ENCODE results near the gene MAP3K12.
A peak's percentile ranks its signal among the peaks of the same experiment; 100 is the strongest.

Gene MAP3K12

DNA sequence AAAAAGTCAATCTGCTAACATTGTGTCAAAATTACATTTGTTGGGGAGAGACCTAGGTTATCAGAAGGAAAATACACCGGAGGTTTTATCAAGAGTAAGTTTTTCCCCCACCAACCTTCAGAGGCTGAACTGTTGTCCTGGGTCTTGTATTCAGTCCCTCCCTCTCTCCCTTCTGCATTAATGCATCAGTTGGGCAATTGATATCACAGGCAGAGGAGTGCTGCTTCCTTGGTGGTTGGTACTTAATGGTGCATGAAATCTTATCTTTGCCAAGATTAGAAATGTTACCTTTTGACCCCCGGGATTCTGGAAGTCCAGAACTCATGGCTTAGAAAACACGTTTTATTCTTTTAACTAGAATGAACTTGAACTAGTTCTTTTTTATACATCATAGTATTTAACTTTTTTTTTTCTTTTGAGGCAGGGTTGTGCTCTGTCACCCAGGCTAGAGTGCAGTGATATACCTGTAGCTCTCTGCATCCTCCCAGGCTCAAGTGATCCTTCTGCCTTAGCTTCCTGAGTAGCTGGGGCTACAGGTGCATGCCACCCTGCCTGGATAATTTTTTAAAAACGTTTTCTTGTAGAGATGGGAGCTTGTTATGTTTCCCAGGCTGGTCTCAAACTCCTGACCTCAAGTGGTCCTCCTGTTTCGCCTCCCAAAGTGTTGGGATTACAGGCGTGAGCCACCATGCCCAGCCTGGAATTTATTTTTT, 42.4 kb downstream of the MAP3K12 start:
- TF ChIP-seq, protein P1, sequence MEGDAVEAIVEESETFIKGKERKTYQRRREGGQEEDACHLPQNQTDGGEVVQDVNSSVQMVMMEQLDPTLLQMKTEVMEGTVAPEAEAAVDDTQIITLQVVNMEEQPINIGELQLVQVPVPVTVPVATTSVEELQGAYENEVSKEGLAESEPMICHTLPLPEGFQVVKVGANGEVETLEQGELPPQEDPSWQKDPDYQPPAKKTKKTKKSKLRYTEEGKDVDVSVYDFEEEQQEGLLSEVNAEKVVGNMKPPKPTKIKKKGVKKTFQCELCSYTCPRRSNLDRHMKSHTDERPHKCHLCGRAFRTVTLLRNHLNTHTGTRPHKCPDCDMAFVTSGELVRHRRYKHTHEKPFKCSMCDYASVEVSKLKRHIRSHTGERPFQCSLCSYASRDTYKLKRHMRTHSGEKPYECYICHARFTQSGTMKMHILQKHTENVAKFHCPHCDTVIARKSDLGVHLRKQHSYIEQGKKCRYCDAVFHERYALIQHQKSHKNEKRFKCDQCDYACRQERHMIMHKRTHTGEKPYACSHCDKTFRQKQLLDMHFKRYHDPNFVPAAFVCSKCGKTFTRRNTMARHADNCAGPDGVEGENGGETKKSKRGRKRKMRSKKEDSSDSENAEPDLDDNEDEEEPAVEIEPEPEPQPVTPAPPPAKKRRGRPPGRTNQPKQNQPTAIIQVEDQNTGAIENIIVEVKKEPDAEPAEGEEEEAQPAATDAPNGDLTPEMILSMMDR (IDR thresholded peaks at IDR 0.05): no peak
- no peak for TF ChIP-seq ZFX (IDR thresholded peaks at IDR 0.05; ENCODE audit: borderline replicate concordance)
- no peak overlapping the region for H3K27ac ChIP-seq

DNA sequence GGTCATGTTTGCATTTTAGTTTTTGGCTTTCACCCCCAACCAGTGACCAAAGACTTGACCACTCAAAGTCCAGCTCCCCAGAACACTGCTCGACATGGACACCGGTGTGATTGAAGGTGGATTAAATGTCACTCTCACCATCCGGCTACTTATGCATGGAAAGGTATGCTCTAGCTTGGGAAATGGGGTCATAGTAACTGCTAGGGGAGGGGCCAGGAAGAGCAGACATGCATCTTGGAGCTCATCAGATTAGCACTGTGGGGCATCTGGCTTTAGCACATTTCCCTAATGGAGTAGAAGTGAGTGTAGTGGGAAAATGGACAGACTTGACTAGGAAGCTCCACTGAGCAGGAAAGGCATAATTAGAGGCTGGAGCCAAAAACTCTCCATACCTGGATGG, 44.6 kb downstream of the MAP3K12 start:
- no peak overlapping the region for H3K27ac ChIP-seq

DNA sequence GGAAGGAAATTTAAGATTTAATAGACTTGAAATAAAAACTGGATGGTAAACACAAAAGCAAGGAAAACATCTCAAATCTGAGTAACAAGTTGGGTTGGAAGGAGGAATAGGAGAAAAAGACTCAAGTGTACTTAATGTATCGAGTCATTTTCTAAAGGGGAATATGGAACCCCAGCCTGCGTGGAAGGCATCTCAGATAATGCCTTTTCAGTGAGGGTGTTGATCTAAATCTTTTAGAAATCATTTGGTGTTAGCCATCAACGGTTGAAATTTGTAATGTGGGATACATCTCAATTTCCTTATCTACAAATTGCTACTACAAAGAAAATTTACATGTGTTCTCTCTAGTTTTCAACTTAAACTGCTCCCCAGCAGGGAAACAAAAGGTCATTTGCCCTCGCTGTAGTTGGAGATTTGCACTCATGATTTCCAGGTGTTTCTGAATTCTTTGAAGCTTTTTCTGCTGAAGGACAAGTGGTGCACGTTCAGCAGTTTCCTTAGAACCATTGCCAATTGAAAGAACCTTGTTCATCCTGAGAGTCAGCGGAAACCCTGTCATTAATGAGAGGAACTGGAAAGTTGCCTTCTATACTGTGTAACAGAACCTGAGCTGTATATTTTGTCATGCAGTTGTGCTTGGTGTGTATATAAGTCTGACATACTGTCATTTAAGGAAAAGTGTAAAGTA, 45.2 kb downstream of the MAP3K12 start:
- TF ChIP-seq, protein P1 (IDR thresholded peaks at IDR 0.05): no peak
- no peak for TF ChIP-seq ZFX (IDR thresholded peaks at IDR 0.05; ENCODE audit: borderline replicate concordance)
- H3K27ac ChIP-seq: peak overlapping the region; percentile 84; the same call in 1 of the 2 replicates

More for the DNA sequence above, 44.6 kb downstream of the MAP3K12 start:
- TF ChIP-seq, protein P1 (IDR thresholded peaks at IDR 0.05): no peak
- no peak for TF ChIP-seq ZFX (IDR thresholded peaks at IDR 0.05; ENCODE audit: borderline replicate concordance)

DNA sequence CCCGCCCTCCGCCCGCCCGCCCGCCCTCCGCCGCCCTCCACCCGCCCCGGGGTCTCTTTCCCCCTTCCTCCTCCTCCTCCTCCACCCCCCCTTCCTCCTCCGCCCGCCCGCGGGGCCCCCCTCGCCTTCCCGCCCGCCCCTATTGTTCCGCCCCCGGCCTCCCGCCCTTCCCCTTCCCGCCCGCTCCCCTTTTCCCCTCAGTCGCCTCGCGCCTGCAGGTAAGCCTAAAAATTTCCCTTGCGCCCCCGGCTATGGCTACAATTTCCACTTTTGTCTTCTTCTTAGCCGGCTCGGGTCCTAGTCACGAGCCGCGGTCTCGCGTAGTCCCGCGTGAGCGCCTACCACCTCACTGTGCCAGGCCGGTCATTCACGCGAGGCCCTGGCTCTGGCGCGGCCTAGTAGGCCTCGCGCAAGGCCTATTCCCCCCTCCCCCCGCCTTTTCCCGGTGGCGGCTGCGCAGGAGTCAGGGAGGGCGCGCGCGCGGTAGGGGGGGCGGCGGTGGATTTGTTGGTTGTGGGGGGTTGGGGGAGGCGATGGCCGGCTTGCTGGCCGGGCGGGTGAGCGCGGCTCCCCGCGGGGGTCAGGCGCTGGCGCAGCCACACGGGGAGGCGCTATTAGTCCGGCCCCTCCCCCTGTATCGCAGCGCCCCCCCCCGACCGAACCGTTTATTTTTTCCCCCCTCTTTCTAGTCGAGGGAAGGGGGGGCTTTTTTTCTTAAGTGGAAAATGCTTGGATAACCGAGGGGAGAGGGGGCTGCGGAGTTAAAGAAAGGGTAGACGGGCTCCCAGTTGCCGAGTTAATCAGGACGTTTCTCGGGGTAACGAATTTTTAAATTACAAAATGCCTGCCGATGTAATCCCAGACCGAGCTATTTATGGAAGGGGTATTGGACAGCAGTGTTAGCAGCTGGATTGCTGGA, 46.8 kb downstream of the MAP3K12 start:
- H3K27ac ChIP-seq: peak overlapping the region; percentile 84
- peak; percentile 99 for TF ChIP-seq ZFX (IDR thresholded peaks at IDR 0.05; ENCODE audit: borderline replicate concordance)
- TF ChIP-seq, protein P1 (IDR thresholded peaks at IDR 0.05): peak; percentile 86

DNA sequence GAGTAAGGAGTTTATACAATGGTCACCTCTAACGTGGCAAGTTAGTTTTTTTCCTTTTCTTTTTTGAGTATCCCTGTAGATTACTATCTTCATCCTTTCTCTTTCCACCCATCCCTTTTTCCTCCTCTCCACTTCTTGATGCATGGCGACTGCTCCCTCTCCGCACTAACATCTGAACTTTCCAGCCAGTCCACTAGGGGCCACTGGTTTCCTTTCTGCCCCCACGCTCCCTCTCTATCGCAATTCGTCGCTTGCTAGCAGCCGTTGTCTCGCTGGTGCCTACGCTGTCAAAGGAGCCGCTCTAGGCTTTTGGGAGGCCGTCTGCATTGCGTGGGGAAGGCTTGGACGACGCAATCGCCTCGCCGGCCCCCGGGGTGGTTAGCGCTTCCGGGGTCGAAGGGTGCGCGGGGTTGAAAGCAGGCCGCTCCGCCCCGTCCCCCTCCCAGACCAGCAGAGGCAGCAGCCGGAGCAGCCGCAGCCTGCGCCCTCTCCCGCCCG, 47.5 kb downstream of the MAP3K12 start, which contains the start of gene PCBP2:
TSS of gene PCBP2 (plus strand) at position 442 of the 498 bp plus-strand sequence. CDS start 2,699 bp downstream, outside the sequence.
- TF ChIP-seq ZFX (IDR thresholded peaks at IDR 0.05; ENCODE audit: borderline replicate concordance): no peak
- TF ChIP-seq, protein P1 (IDR thresholded peaks at IDR 0.05): peak; percentile 99
- H3K27ac ChIP-seq: peak within 1 kb of the TSS; percentile 84

DNA sequence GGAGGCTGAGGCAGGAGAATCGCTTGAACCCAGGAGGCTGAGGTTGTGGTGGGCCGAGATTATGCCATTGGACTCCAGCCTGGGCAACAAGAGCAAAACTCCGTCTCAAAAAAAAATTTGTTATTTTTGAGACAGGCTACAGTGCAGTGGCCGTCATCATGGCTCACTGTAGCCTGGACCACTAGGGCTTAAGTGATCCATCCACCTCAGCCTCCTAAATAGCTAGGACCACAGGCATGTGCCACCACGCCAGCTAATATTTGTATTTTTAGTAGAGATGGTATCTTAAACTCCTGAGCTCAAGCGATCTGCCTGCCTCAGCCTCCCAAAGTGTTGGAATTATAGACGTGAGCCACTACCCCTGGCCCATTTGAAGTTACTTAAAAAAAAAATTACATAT, 48.3 kb downstream of the MAP3K12 start:
- TF ChIP-seq ZFX (IDR thresholded peaks at IDR 0.05; ENCODE audit: borderline replicate concordance): no peak
- TF ChIP-seq, protein P1 (IDR thresholded peaks at IDR 0.05): no peak
- no peak overlapping the region; the same call in 1 of the 2 replicates for H3K27ac ChIP-seq

DNA sequence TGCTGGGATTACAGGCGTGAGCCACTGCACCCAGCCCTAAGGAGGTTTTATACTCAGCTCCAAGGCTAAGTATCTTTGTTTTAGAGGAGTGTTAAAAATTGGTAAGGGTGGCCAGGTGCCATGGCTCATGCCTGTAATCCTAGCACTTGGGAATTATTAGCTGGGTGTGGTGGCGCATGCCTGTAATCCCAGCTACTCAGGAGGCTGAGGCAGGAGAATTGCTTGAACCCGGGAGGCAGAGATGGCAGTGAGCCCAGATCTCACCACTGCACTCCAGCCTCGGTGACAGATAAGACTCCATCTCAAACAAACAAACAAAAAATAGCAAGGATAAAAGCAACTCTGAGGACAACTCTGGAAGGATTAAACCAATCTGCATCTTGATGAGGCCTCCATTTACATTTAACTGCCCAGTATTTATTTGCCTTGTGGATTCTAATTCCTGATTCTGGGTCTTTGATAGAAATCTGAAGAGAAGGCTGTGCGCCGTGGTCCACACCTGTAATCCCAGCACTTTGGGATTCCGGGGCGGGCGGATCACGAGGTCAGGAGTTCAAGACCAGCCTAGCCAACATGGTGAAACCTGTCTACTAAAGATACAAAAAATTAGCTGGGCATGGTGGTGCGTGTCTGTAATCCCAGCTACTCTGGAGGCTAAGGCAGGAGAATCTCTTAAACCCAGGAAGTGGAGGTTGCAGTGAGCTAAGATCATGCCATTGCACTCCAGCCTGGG, 54.5 kb downstream of the MAP3K12 start:
- peak overlapping the region; percentile 100 for H3K27ac ChIP-seq
